H1 (cell line): ENCODE measurements around the gene NFX1. TPM values are rescaled to one million over a fixed set of nuclear protein-coding genes. Genes with fewer than 3 reads are reported as not detected.
A peak's percentile ranks its signal among the peaks of the same experiment; 100 is the strongest.

Source experiments
- CTCF ChIA-PET: fragments of 300-600 bp; sonication (Branson Sonifier 250); formaldehyde crosslinking; loops from one replicate; lab custom pipeline; 2021; ENCODE audit not compliant: partially characterized antibody; lab: Charles Lee
- POLR2A ChIA-PET: fragments of 300-600 bp; sonication (Branson Sonifier 250); formaldehyde crosslinking; loops from one replicate; lab custom pipeline; 2021; ENCODE audit warnings: inconsistent platforms; ENCODE audit not compliant: partially characterized antibody; lab: Charles Lee
- DNase-seq, 2 experiments: peaks; one replicate each; pipeline versions ENCODE4 v3.0.0 to v3.0.0-alpha.2; 2010 to 2022; ENCODE audit warnings: low spot score in 2 of 2, low read depth in 1 of 2, mixed read lengths in 1 of 2
- FAIRE-seq: peaks from 2 replicates; lab custom pipeline; 2011; peaks lifted over from hg19 to GRCh38; lab: Jason Lieb, UNC
- H2AFZ ChIP-seq: 2 replicates; pipeline ENCODE4 v1.8.1; 2012; ENCODE audit warnings: low read length, inconsistent platforms
- H2AK5ac ChIP-seq: 2 replicates; pipeline ENCODE4 v1.6.1; 2013; ENCODE audit warnings: low read depth, low read length
- H2BK120ac ChIP-seq: replicated peaks from 2 replicates; pipeline ENCODE3; 2013; ENCODE audit warnings: low read depth, low read length, inconsistent platforms
- H2BK12ac ChIP-seq: 2 replicates; pipeline ENCODE4 v1.6.1; 2013; ENCODE audit warnings: low read depth, low read length
- H2BK15ac ChIP-seq: 2 replicates; pipeline ENCODE4 v1.6.1; 2013; ENCODE audit warnings: low read length
- H2BK20ac ChIP-seq: 2 replicates; pipeline ENCODE4 v1.6.1; 2013; ENCODE audit warnings: low read length
- H2BK5ac ChIP-seq: 2 replicates; pipeline ENCODE4 v1.6.1; 2013; ENCODE audit warnings: low read depth, low read length
- H3K14ac ChIP-seq: 2 replicates; pipeline ENCODE4 v1.6.1; 2013; ENCODE audit warnings: inconsistent platforms; ENCODE audit not compliant: insufficient read length
- H3K18ac ChIP-seq: 2 replicates; pipeline ENCODE4 v1.6.1; 2013; ENCODE audit warnings: low read length; ENCODE audit errors: extremely low read depth
- H3K23ac ChIP-seq: 2 replicates; pipeline ENCODE4 v1.6.1; 2013; ENCODE audit warnings: inconsistent platforms; ENCODE audit not compliant: insufficient read length
- H3K23me2 ChIP-seq: 2 replicates; pipeline ENCODE4 v1.6.1; 2013; ENCODE audit warnings: low read depth, low read length
- H3K27ac ChIP-seq: 2 replicates; pipeline ENCODE4 v1.6.1; 2011; ENCODE audit warnings: low read depth, low read length, inconsistent platforms
- H3K27me3 ChIP-seq, 4 experiments: replicated peaks in 1 of 4; 1 replicate in 1 of 4; 2 replicates in 3 of 4; pipeline versions ENCODE4 v1.6.1 to v1.8.1; 2011 to 2013; ENCODE audit warnings: low read length in 3 of 4, mild to moderate bottlenecking in 3 of 4, inconsistent platforms in 2 of 4, mixed read lengths in 2 of 4, moderate library complexity in 1 of 4; ENCODE audit not compliant: control insufficient read depth in 3 of 4, insufficient read depth in 3 of 4; ENCODE audit errors: extremely low read depth in 1 of 4
- H3K36me3 ChIP-seq, 4 experiments: 2 replicates each; pipeline versions ENCODE4 v1.6.1 to v1.8.1; 2011 to 2013; ENCODE audit warnings: mild to moderate bottlenecking in 4 of 4, low read length in 3 of 4, moderate library complexity in 2 of 4, control low read depth in 1 of 4, inconsistent platforms in 1 of 4; ENCODE audit not compliant: insufficient read depth in 4 of 4, control insufficient read depth in 2 of 4
- H3K4ac ChIP-seq: replicated peaks from 2 replicates; pipeline ENCODE3; 2013; ENCODE audit warnings: low read length, low read depth, mixed read lengths, inconsistent platforms; ENCODE audit not compliant: insufficient read length
- H3K4me1 ChIP-seq, 4 experiments: replicated peaks in 1 of 4; 1 replicate in 1 of 4; 2 replicates in 3 of 4; pipeline versions ENCODE4 v1.6.1 to v1.8.1; 2011 to 2013; ENCODE audit warnings: low read length in 3 of 4, inconsistent platforms in 2 of 4, mixed read lengths in 1 of 4; ENCODE audit not compliant: insufficient read depth in 4 of 4, control insufficient read depth in 3 of 4
- H3K4me2 ChIP-seq, 2 experiments: 2 replicates each; pipeline versions ENCODE4 v1.6.1 to v1.8.1; 2011 to 2013; ENCODE audit warnings: low read depth in 2 of 2, low read length in 2 of 2, control low read depth in 1 of 2, inconsistent platforms in 1 of 2, mild to moderate bottlenecking in 1 of 2; ENCODE audit not compliant: insufficient read depth in 1 of 2
- H3K4me3 ChIP-seq, 4 experiments: fragments of 200-600, 300-600 bp in 1 of 4; sonication (generic), shearing (Covaris generic), sonication (Bioruptor Twin) in 1 of 4; 2 replicates each; pipeline versions ENCODE4 v1.5.1 to v1.8.1; 2011 to 2016; ENCODE audit warnings: low read length in 4 of 4, low read depth in 3 of 4, control low read depth in 2 of 4, inconsistent platforms in 2 of 4, mild to moderate bottlenecking in 2 of 4, mixed read lengths in 1 of 4, moderate library complexity in 1 of 4; ENCODE audit not compliant: insufficient read depth in 2 of 4; ENCODE audit errors: extremely low read depth in 1 of 4
- H3K56ac ChIP-seq: replicated peaks from 2 replicates; pipeline ENCODE3; 2013; ENCODE audit warnings: low read depth, mild to moderate bottlenecking, mixed read lengths, low read length, inconsistent platforms; ENCODE audit not compliant: insufficient read length
- H3K79me1 ChIP-seq: 2 replicates; pipeline ENCODE4 v1.6.1; 2013; ENCODE audit warnings: low read depth, low read length, control low read depth
- H3K79me2 ChIP-seq, 2 experiments: 2 replicates each; pipeline versions ENCODE4 v1.6.1 to v1.8.1; 2012 to 2013; ENCODE audit warnings: low read length in 2 of 2, mild to moderate bottlenecking in 2 of 2, inconsistent platforms in 1 of 2; ENCODE audit not compliant: insufficient read depth in 2 of 2, control insufficient read depth in 1 of 2
- H3K9ac ChIP-seq, 4 experiments: replicated peaks in 1 of 4; 1 replicate in 1 of 4; 2 replicates in 3 of 4; pipeline versions ENCODE4 v1.6.1 to v1.8.1; 2011 to 2013; ENCODE audit warnings: low read depth in 3 of 4, low read length in 3 of 4, control low read depth in 2 of 4, mild to moderate bottlenecking in 2 of 4, moderate library complexity in 2 of 4, inconsistent platforms in 1 of 4; ENCODE audit errors: extremely low read depth in 1 of 4
- H3K9me3 ChIP-seq, 2 experiments: 2 replicates each; pipeline versions ENCODE4 v1.6.1 to v1.8.1; 2012 to 2013; ENCODE audit warnings: mild to moderate bottlenecking in 2 of 2, moderate library complexity in 2 of 2, control low read depth in 1 of 2, inconsistent platforms in 1 of 2, low read depth in 1 of 2, low read length in 1 of 2, mixed read lengths in 1 of 2; ENCODE audit not compliant: insufficient read depth in 2 of 2
- H4K20me1 ChIP-seq, 2 experiments: replicated peaks in 1 of 2; 2 replicates each; pipeline versions ENCODE3 to v1.8.1; 2011 to 2013; ENCODE audit warnings: inconsistent platforms in 2 of 2, low read length in 2 of 2, mild to moderate bottlenecking in 1 of 2; ENCODE audit not compliant: insufficient read depth in 2 of 2, control insufficient read depth in 1 of 2
- H4K5ac ChIP-seq: 2 replicates; pipeline ENCODE4 v1.6.1; 2013; ENCODE audit warnings: low read length, low read depth, mixed read lengths, inconsistent platforms; ENCODE audit not compliant: insufficient read length
- H4K8ac ChIP-seq: 2 replicates; pipeline ENCODE4 v1.8.0; 2013; ENCODE audit warnings: mild to moderate bottlenecking, moderate library complexity, low read length, inconsistent platforms; ENCODE audit not compliant: insufficient read depth; ENCODE audit errors: extremely low read depth
- H4K91ac ChIP-seq: replicated peaks from 2 replicates; pipeline ENCODE3; 2013; ENCODE audit warnings: low read length, mixed read lengths, inconsistent platforms; ENCODE audit not compliant: insufficient read length
- CEBPB ChIP-seq: IDR thresholded peaks from 2 replicates; pipeline ENCODE4 v1.6.1; 2012; ENCODE audit warnings: low read depth, low read length
- CHD1 ChIP-seq: IDR thresholded peaks from 2 replicates; pipeline ENCODE4 v1.6.1; 2012; ENCODE audit warnings: low read depth, low read length, improper control_type of control experiment
- JUND ChIP-seq: IDR thresholded peaks from 2 replicates; pipeline ENCODE4 v1.6.1; 2011; ENCODE audit warnings: mild to moderate bottlenecking, improper control_type of control experiment, low read length
- KDM5A ChIP-seq: fragments of 200-600 bp; IDR thresholded peaks from 2 replicates; pipeline ENCODE4 v1.7.1; 2012; ENCODE audit warnings: mild to moderate bottlenecking, low read length, inconsistent platforms, mixed read lengths
- NRF1 ChIP-seq: IDR thresholded peaks from 2 replicates; pipeline ENCODE4 v1.6.1; 2011; ENCODE audit warnings: mild to moderate bottlenecking, low read depth, low read length, improper control_type of control experiment
- POLR2AphosphoS5 ChIP-seq: IDR thresholded peaks from 2 replicates; pipeline ENCODE4 v1.6.1; 2011; ENCODE audit warnings: low read depth, low read length
- RNF2 ChIP-seq: fragments of 200-900, 300-1000 bp; sonication (generic); IDR thresholded peaks from 2 replicates; pipeline ENCODE4 v1.7.1; 2016; ENCODE audit warnings: borderline replicate concordance, low read depth, mild to moderate bottlenecking, antibody characterized with exemption, low read length; ENCODE audit not compliant: poor library complexity, severe bottlenecking; ENCODE audit errors: missing control alignments
- SP1 ChIP-seq: IDR thresholded peaks from 2 replicates; pipeline ENCODE4 v1.6.1; 2011; ENCODE audit warnings: low read depth, low read length
- SUZ12 ChIP-seq: fragments of 200-600 bp; sonication (generic); IDR thresholded peaks from 2 replicates; pipeline ENCODE4 v1.6.1; 2012; ENCODE audit warnings: mild to moderate bottlenecking, inconsistent platforms, low read length, moderate library complexity, mixed read lengths
- TCF12 ChIP-seq: IDR thresholded peaks from 2 replicates; pipeline ENCODE4 v1.6.1; 2011; ENCODE audit warnings: low read depth, mild to moderate bottlenecking, low read length
- YY1 ChIP-seq: IDR thresholded peaks from 2 replicates; pipeline ENCODE4 v1.6.1; 2011; ENCODE audit warnings: low read depth, mild to moderate bottlenecking, low read length
- WGBS, 2 experiments: shearing (Covaris generic) in 1 of 2; methylation state at CpG; one replicate each; pipeline versions ENCODE4 v1.1.6 to v1.1.7; 2013 to 2015; ENCODE audit warnings: low lambda C conversion rate in 2 of 2, mixed read lengths in 2 of 2, inconsistent platforms in 1 of 2, low coverage in 1 of 2, missing lambda C conversion rate in 1 of 2; ENCODE audit not compliant: insufficient replicate concordance in 2 of 2, insufficient coverage in 1 of 2, insufficient read length in 1 of 2; ENCODE audit errors: extremely low coverage in 1 of 2, missing lambda C conversion rate in 1 of 2; 5-methylcytosine and 5-hydroxymethylcytosine counted together
- polyA plus RNA-seq, 7 experiments: library from polyadenylated mRNA; depleted of rRNA in 3 of 7; stranded (reverse) in 5 of 7; unstranded in 2 of 7; fragments of >200 nt in 5 of 7; fragments of 200-250 nt in 2 of 7; gene quantifications; 1 replicate in 5 of 7; 2 replicates in 1 of 7; 4 replicates in 1 of 7; pipeline versions ENCODE4 v1.2.1 to v1.2.3, GENCODE V29; 2011 to 2013; ENCODE audit warnings: missing spikeins in 2 of 7, mixed read lengths in 2 of 7
- total RNA-seq: library from RNA; stranded (reverse); fragmentation: NEBNext Ultra II Directional; extraction: Animal tissue kit (Norgen Biotek cat#: 25700); gene quantifications from 2 replicates; pipeline ENCODE4 v1.2.1, GENCODE V29; 2021
- TF ChIP-seq, protein P1 (sequence below), 3 experiments: IDR thresholded peaks; 1 replicate in 2 of 3; 2 replicates in 1 of 3; pipeline versions ENCODE4 v1.5.1 to v1.6.1; 2011; ENCODE audit warnings: low read length in 3 of 3, mild to moderate bottlenecking in 3 of 3, inconsistent platforms in 2 of 3, low read depth in 1 of 3, moderate library complexity in 1 of 3; ENCODE audit not compliant: insufficient read depth in 1 of 3; ENCODE audit errors: control extremely low read depth in 1 of 3

Gene NFX1
- total and polyA plus RNA-seq, 2 of the 8 experiments (the other 6 are each of a cell fraction or from before 2014, with no cell fraction given) = 19.4 to 28.4 TPM

DNA sequence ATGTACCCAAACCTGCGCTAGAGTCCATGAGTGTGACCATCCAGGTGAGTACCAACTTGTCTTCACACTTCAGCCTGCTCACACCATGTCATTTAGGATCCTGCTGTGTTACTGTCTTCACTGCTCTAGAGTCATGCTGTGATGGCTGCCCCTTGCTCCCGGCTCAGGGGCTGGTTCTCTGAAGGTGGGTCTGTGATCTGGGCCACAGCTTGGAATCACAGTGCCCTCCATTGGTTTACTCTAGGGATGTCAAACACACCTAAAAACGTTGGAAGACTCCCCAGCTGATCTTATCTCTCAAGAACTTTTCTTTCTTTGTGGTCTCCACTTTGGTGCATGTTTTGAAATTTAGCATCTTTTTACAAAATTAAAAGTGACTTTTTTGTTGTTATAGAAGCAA lies 53.8 kb downstream of the NFX1 start:
- Histone ChIP-seq H2BK120ac (no peak overlapping the region), H3K56ac (no peak overlapping the region), H3K23me2 (no peaks in the 10 kb centered on the region), H3K4me2 (no peak overlapping the region), H2BK20ac (no peak overlapping the region), H3K79me1 (no peaks in the 10 kb centered on the region), H4K5ac (no peak overlapping the region), H2BK15ac (no peak overlapping the region), H3K18ac (no peak overlapping the region), H3K27me3 (no peaks in the 10 kb centered on the region), H3K9me3 (peaks cover 11 to 12% of the 10 kb centered on the region in 2 experiments), H4K91ac (no peak overlapping the region), H4K20me1 (peaks cover 2 to 3% of the 10 kb centered on the region in 2 experiments), H3K36me3 (peaks cover 17 to 74% (median 45%) of the 10 kb centered on the region in 4 experiments), H3K79me2 (no peaks in the 10 kb centered on the region), H3K23ac (no peak overlapping the region), H2AFZ (no peak overlapping the region), H3K4me1 (no peaks in the 10 kb centered on the region), H2BK5ac (no peak overlapping the region), H3K14ac (no peak overlapping the region), H2BK12ac (no peak overlapping the region), H3K9ac (no peak overlapping the region), H3K27ac (no peak overlapping the region), H2AK5ac (no peak overlapping the region), H3K4me3 (no peak overlapping the region), H3K4ac (no peak overlapping the region), H4K8ac (no peak overlapping the region)
- ChIA-PET CTCF (no interaction called here), POLR2A (no interaction called here)
- 91% methylated on average over 3 of the region's 3 CpGs; no CpG with 5 or more reads in 1 of the 2 experiments for WGBS, 2 experiments
- DNase-seq = peak in 1 of 2 experiments; percentile 16
- FAIRE-seq = no peak
- TF ChIP-seq JUND = no peak
- no peak for TF ChIP-seq SP1
- TF ChIP-seq TCF12 = no peak
- no peak for TF ChIP-seq RNF2
- no peak for TF ChIP-seq POLR2AphosphoS5
- TF ChIP-seq, protein P1, sequence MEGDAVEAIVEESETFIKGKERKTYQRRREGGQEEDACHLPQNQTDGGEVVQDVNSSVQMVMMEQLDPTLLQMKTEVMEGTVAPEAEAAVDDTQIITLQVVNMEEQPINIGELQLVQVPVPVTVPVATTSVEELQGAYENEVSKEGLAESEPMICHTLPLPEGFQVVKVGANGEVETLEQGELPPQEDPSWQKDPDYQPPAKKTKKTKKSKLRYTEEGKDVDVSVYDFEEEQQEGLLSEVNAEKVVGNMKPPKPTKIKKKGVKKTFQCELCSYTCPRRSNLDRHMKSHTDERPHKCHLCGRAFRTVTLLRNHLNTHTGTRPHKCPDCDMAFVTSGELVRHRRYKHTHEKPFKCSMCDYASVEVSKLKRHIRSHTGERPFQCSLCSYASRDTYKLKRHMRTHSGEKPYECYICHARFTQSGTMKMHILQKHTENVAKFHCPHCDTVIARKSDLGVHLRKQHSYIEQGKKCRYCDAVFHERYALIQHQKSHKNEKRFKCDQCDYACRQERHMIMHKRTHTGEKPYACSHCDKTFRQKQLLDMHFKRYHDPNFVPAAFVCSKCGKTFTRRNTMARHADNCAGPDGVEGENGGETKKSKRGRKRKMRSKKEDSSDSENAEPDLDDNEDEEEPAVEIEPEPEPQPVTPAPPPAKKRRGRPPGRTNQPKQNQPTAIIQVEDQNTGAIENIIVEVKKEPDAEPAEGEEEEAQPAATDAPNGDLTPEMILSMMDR (IDR thresholded peaks at IDR 0.05; ENCODE audit: control extremely low read depth in 1 of 3, insufficient read depth in 1 of 3, low read depth in 1 of 3, low read length in 3 of 3) = no peak
- TF ChIP-seq NRF1 = no peak
- TF ChIP-seq SUZ12 = no peak
- TF ChIP-seq CHD1 = no peak
- TF ChIP-seq KDM5A = no peak
- TF ChIP-seq YY1 = no peak
- no peak for TF ChIP-seq CEBPB
